Body of pancreas (tissue), 4 donors: ENCODE measurements around the gene ZNF780A.

Experiments
- POLR2A ChIP-seq, 3 donors: fragments of 450-650 bp; IDR thresholded peaks; one replicate each; pipeline ENCODE4 v1.6.1; 2016; ENCODE audit warnings: antibody characterized with exemption in 3 of 3, mild to moderate bottlenecking in 2 of 3
- TF ChIP-seq, protein P1 (sequence below), 7 experiments: fragments of 450-650 bp in 4 of 7; fragments of 200-600 bp in 3 of 7; sonication (generic) in 3 of 7; IDR thresholded peaks; one replicate each; pipeline ENCODE4 v1.5.1; 2016 to 2019; ENCODE audit warnings: antibody characterized with exemption in 7 of 7

DNA sequence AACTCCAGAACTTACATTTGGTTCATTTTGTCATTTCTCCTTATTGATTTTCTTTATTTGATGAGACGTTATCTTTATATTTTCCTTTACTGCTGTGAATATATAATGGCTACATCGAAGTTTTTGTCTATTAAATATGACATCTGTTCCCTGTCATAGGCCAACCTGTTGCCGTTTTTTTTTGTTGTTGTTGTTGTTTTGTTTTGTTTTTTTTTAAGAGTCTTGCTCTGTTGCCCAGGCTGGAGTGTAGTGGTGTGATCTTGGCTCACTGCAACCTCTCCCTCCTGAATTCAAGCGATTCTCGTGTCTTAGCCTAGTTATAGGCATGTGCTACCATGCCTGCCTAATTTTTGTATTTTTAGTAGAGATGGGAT, 64.2 kb downstream of the ZNF780A start:
- no peak for TF ChIP-seq POLR2A (IDR thresholded peaks at IDR 0.05)
- TF ChIP-seq, protein P1, sequence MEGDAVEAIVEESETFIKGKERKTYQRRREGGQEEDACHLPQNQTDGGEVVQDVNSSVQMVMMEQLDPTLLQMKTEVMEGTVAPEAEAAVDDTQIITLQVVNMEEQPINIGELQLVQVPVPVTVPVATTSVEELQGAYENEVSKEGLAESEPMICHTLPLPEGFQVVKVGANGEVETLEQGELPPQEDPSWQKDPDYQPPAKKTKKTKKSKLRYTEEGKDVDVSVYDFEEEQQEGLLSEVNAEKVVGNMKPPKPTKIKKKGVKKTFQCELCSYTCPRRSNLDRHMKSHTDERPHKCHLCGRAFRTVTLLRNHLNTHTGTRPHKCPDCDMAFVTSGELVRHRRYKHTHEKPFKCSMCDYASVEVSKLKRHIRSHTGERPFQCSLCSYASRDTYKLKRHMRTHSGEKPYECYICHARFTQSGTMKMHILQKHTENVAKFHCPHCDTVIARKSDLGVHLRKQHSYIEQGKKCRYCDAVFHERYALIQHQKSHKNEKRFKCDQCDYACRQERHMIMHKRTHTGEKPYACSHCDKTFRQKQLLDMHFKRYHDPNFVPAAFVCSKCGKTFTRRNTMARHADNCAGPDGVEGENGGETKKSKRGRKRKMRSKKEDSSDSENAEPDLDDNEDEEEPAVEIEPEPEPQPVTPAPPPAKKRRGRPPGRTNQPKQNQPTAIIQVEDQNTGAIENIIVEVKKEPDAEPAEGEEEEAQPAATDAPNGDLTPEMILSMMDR (IDR thresholded peaks at IDR 0.05), result no peak
